ENCODE results near the gene C16orf86. TPM values are rescaled to one million over a fixed set of nuclear protein-coding genes. Genes with fewer than 3 reads are reported as not detected.

C16orf86 gene
- total and polyA plus RNA-seq, 4 donors, result 2.6 to 14.4 (median 5.5) TPM

- Histone ChIP-seq H3K27me3 (ENCODE audit: control insufficient read depth in 1 of 2, insufficient read depth in 2 of 2, low read length in 1 of 2) (no peaks in the 10 kb centered on the region), H3K4me3 (ENCODE audit: low read length in 2 of 2) (no peak overlapping the region), H3K4me1 (ENCODE audit: control insufficient read depth in 1 of 2, insufficient read depth in 2 of 2, low read length in 2 of 2) (no peaks in the 10 kb centered on the region), H3K27ac (ENCODE audit: low read depth in 1 of 2, low read length in 2 of 2) (no peak overlapping the region), H3K9me3 (ENCODE audit: control insufficient read depth, low read length) (no peaks in the 10 kb centered on the region), H3K36me3 (ENCODE audit: control insufficient read depth in 1 of 2, insufficient read depth in 2 of 2, low read length in 1 of 2) (no peaks in the 10 kb centered on the region)
- no peak for ATAC-seq (ENCODE audit: low FRiP score)
- 92 to 94% methylated on average over 18 of the region's 18 CpGs for WGBS, 2 donors
- intact Hi-C loops (cut with DNase I), result no loop called here
- peak in 1 of 2 donors; percentile 71 for DNase-seq
Measured at GRCh38 chr16:67657751-67658518, 8.7 kb upstream of the C16orf86 start.

DNA sequence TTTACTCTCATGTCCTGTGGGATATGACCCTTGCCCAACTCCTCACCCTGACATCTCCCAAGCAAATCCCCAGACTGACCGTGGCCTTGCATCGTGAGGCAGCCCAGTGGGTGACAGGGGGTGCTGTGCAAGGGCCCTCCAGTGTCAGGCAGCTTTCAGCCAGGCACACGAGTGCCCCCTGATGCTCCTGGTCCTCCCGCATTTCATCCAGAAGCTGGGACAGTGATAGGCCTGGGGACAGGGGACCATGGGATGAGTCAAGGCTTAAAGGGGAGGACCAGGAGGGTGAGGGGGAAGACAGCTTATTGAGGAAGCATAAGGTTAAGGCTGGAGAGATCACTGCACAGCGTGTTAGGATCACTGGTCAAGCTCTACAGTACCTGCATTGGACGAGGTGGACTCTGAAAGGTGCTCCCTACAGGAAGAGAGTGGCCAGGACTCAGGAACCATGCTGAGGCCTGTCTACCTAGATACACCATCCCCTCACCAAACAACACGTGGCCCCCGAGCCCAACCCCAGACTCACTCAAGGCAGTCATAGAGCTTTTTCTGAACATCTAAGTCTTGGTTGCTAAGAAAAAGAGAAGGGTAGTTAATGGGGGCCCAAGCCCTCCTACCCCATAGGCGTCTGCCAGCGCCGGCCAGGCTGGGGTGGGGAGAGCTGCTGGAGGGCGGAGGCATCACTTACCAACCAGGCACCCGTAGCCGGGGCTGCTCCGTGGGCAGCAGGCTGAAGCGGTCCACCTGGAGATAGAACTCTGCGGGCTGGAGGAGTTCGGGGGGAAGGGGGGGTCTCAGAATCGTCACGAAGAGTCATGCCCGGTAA lies 7.6 kb upstream of the C16orf86 start:
- no peaks in the 10 kb centered on the region for H3K9me3 ChIP-seq (ENCODE audit: control insufficient read depth, low read length)
- H3K36me3 ChIP-seq (ENCODE audit: control insufficient read depth in 1 of 2, insufficient read depth in 2 of 2, low read length in 1 of 2), result no peaks in the 10 kb centered on the region
- no peak for ATAC-seq (ENCODE audit: low FRiP score)
- no peak overlapping the region for H3K27ac ChIP-seq (ENCODE audit: low read depth in 1 of 2, low read length in 2 of 2)
- no peak for DNase-seq
- H3K27me3 ChIP-seq (ENCODE audit: control insufficient read depth in 1 of 2, insufficient read depth in 2 of 2, low read length in 1 of 2), result no peaks in the 10 kb centered on the region
- intact Hi-C loops (cut with DNase I), result no loop called here
- H3K4me3 ChIP-seq (ENCODE audit: low read length in 2 of 2), result peak overlapping the region in 1 of 2 donors; percentile 64
- H3K4me1 ChIP-seq (ENCODE audit: control insufficient read depth in 1 of 2, insufficient read depth in 2 of 2, low read length in 2 of 2), result no peaks in the 10 kb centered on the region
- WGBS, 2 donors, result 34 to 37% methylated on average over 21 of the region's 21 CpGs

GRCh38 chr16:67659675-67660563 lies 6.7 kb upstream of the C16orf86 start, which contains the start of gene ACD:
Gene ACD, minus strand, starts transcription at chr16:67660260. Its CDS starts 40 bp downstream, at chr16:67660220.
- ATAC-seq (ENCODE audit: low FRiP score), result peak; percentile 96
- Histone ChIP-seq H3K4me1 (ENCODE audit: control insufficient read depth in 1 of 2, insufficient read depth in 2 of 2, low read length in 2 of 2) (no peaks in the 10 kb centered on the region), H3K36me3 (ENCODE audit: control insufficient read depth in 1 of 2, insufficient read depth in 2 of 2, low read length in 1 of 2) (no peaks in the 10 kb centered on the region), H3K27me3 (ENCODE audit: control insufficient read depth in 1 of 2, insufficient read depth in 2 of 2, low read length in 1 of 2) (no peaks in the 10 kb centered on the region), H3K9me3 (ENCODE audit: control insufficient read depth, low read length) (no peaks in the 10 kb centered on the region), H3K27ac (ENCODE audit: low read depth in 1 of 2, low read length in 2 of 2) (peak within 1 kb of the TSS in 1 of 2 donors; percentile 89), H3K4me3 (ENCODE audit: low read length in 2 of 2) (peak within 1 kb of the TSS; percentile 63 to 64)
- intact Hi-C loops (cut with DNase I), result loop anchor here (2.0 to 5.0 kb wide), 2 partner anchors 97 to 98 kb away; partner anchors contain the start of gene CTCF (in 2 of the 2)
- peak; percentile 93 to 97 for DNase-seq
- WGBS, 2 donors, result 0 to 1% methylated on average over 76 to 83 of the region's 83 CpGs

GRCh38 chr16:67660564-67661028 lies 6.0 kb upstream of the C16orf86 start, which contains the start of gene PARD6A:
Gene PARD6A, plus strand, starts transcription at chr16:67660960. Its CDS starts 79 bp downstream, at chr16:67661039.
- no peaks in the 10 kb centered on the region for H3K36me3 ChIP-seq (ENCODE audit: control insufficient read depth in 1 of 2, insufficient read depth in 2 of 2, low read length in 1 of 2)
- 0 to 1% methylated on average over 35 to 48 of the region's 48 CpGs for WGBS, 2 donors
- intact Hi-C loops (cut with DNase I), result loop anchor here (2.0 to 5.0 kb wide), 2 partner anchors 98 kb away; partner anchors contain the start of gene CTCF (in 2 of the 2)

DNA sequence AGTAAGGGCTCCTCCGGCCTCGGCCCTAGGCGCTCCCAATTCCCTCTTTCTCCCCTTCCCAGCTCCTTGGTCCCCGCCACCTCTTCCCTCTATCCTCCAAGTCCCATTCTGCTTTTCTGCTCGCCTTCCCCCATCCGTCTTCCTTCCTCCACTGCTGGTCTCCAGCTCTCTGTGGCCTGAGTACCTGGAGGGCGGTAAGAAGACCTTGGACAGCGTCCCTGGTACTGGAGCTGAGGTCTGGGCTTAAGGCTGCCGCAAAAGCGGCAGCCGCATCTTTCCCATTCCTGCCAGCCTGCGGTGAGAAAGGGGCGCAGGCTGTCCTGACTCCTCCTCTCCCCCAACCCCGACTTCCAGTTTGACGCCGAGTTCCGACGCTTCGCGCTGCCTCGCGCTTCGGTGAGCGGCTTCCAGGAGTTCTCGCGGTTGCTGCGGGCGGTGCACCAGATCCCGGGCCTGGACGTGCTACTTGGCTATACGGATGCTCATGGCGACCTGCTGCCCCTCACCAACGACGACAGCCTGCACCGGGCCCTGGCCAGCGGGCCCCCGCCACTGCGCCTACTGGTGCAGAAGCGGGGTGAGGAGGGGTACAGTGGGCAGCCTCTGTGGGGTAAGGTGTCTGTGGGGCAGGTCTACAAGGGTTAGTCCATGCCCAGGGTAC lies 5.4 kb upstream of the C16orf86 start:
- ATAC-seq (ENCODE audit: low FRiP score) (no peak), DNase-seq (peak in 1 of 2 donors; percentile 80)
- WGBS, 2 donors, result 10 to 12% methylated on average over 35 to 39 of the region's 39 CpGs
- Histone ChIP-seq H3K36me3 (ENCODE audit: control insufficient read depth in 1 of 2, insufficient read depth in 2 of 2, low read length in 1 of 2) (no peaks in the 10 kb centered on the region), H3K4me3 (ENCODE audit: low read length in 2 of 2) (peak overlapping the region in 1 of 2 donors; percentile 31), H3K27ac (ENCODE audit: low read depth in 1 of 2, low read length in 2 of 2) (peak overlapping the region in 1 of 2 donors; percentile 79), H3K9me3 (ENCODE audit: control insufficient read depth, low read length) (no peaks in the 10 kb centered on the region), H3K4me1 (ENCODE audit: control insufficient read depth in 1 of 2, insufficient read depth in 2 of 2, low read length in 2 of 2) (no peaks in the 10 kb centered on the region), H3K27me3 (ENCODE audit: control insufficient read depth in 1 of 2, insufficient read depth in 2 of 2, low read length in 1 of 2) (no peaks in the 10 kb centered on the region)
- intact Hi-C loops (cut with DNase I), result loop anchor here (2.0 to 5.0 kb wide), 2 partner anchors 98 to 99 kb away; partner anchors contain the start of gene CTCF (in 2 of the 2)

More at GRCh38 chr16:67660564-67661028, 6.0 kb upstream of the C16orf86 start, which contains the start of gene PARD6A:
- no peaks in the 10 kb centered on the region for H3K9me3 ChIP-seq (ENCODE audit: control insufficient read depth, low read length)
- H3K27ac ChIP-seq (ENCODE audit: low read depth in 1 of 2, low read length in 2 of 2), result peak within 1 kb of the TSS in 1 of 2 donors; percentile 89
- H3K27me3 ChIP-seq (ENCODE audit: control insufficient read depth in 1 of 2, insufficient read depth in 2 of 2, low read length in 1 of 2), result no peaks in the 10 kb centered on the region
- ATAC-seq (ENCODE audit: low FRiP score), result peak; percentile 95
- no peaks in the 10 kb centered on the region for H3K4me1 ChIP-seq (ENCODE audit: control insufficient read depth in 1 of 2, insufficient read depth in 2 of 2, low read length in 2 of 2)
- DNase-seq, result peak; percentile 98
- peak within 1 kb of the TSS; percentile 63 to 64 for H3K4me3 ChIP-seq (ENCODE audit: low read length in 2 of 2)

GRCh38 chr16:67661886-67662652 lies 4.5 kb upstream of the C16orf86 start:
- no peaks in the 10 kb centered on the region for H3K9me3 ChIP-seq (ENCODE audit: control insufficient read depth, low read length)
- no peaks in the 10 kb centered on the region for H3K4me1 ChIP-seq (ENCODE audit: control insufficient read depth in 1 of 2, insufficient read depth in 2 of 2, low read length in 2 of 2)
- no peaks in the 10 kb centered on the region for H3K27me3 ChIP-seq (ENCODE audit: control insufficient read depth in 1 of 2, insufficient read depth in 2 of 2, low read length in 1 of 2)
- H3K36me3 ChIP-seq (ENCODE audit: control insufficient read depth in 1 of 2, insufficient read depth in 2 of 2, low read length in 1 of 2), result no peaks in the 10 kb centered on the region
- ATAC-seq (ENCODE audit: low FRiP score) (no peak), DNase-seq (peak in 1 of 2 donors; percentile 77)
- 95% methylated on average over 34 of the region's 34 CpGs for WGBS, 2 donors
- no peak overlapping the region for H3K4me3 ChIP-seq (ENCODE audit: low read length in 2 of 2)
- intact Hi-C loops (cut with DNase I), result loop anchor here (2.0 to 5.0 kb wide), 2 partner anchors 99 to 100 kb away; partner anchors contain the start of gene CTCF (in 2 of the 2)
- no peak overlapping the region for H3K27ac ChIP-seq (ENCODE audit: low read depth in 1 of 2, low read length in 2 of 2)

- Histone ChIP-seq H3K27me3 (ENCODE audit: control insufficient read depth in 1 of 2, insufficient read depth in 2 of 2, low read length in 1 of 2) (no peaks in the 10 kb centered on the region), H3K9me3 (ENCODE audit: control insufficient read depth, low read length) (no peaks in the 10 kb centered on the region), H3K4me1 (ENCODE audit: control insufficient read depth in 1 of 2, insufficient read depth in 2 of 2, low read length in 2 of 2) (no peaks in the 10 kb centered on the region), H3K36me3 (ENCODE audit: control insufficient read depth in 1 of 2, insufficient read depth in 2 of 2, low read length in 1 of 2) (no peaks in the 10 kb centered on the region), H3K27ac (ENCODE audit: low read depth in 1 of 2, low read length in 2 of 2) (no peak overlapping the region), H3K4me3 (ENCODE audit: low read length in 2 of 2) (no peak overlapping the region)
- intact Hi-C loops (cut with DNase I), result loop anchor here in 1 of 2 donors (5.0 kb wide), 1 partner anchor 100 kb away; the partner anchor contains the start of gene CTCF
- ATAC-seq (ENCODE audit: low FRiP score), result no peak
- no peak for DNase-seq
Measured at GRCh38 chr16:67662653-67663010, 4.0 kb upstream of the C16orf86 start.

Data from aorta (tissue), 5 donors.